CD8-positive, alpha-beta memory T cell (primary cell): ENCODE results near the gene KRTAP5-10. TPM values are rescaled to one million over a fixed set of nuclear protein-coding genes. Genes with fewer than 3 reads are reported as not detected.
"Not testable (repeated sequence)": the region's sequence is repeated elsewhere in the genome, so short reads cannot be mapped to it uniquely, and the experiment has no call there.

Experiments
- CTCF ChIA-PET: fragments of 350-600 bp; sonication (Branson Sonifier 250); formaldehyde crosslinking; loops from one replicate; lab custom pipeline; 2021; ENCODE audit warnings: antibody characterized with exemption; lab: Charles Lee
- POLR2A ChIA-PET: fragments of 350-600 bp; sonication (Branson Sonifier 250); formaldehyde crosslinking; loops from one replicate; lab custom pipeline; 2021; ENCODE audit warnings: antibody characterized with exemption; lab: Charles Lee
- DNase-seq, 5 donors: peaks; one replicate each; pipeline versions ENCODE4 v3.0.0 to v3.0.0-alpha.2; 2020 to 2022; ENCODE audit warnings: mixed read lengths in 1 of 5
- H3K27ac ChIP-seq: one replicate; pipeline ENCODE4 v1.7.0; 2013; ENCODE audit warnings: low read depth, mild to moderate bottlenecking, low read length, moderate library complexity
- H3K27me3 ChIP-seq: 2 replicates; pipeline ENCODE4 v1.7.0; 2013; ENCODE audit warnings: low read length, mild to moderate bottlenecking; ENCODE audit not compliant: insufficient read depth, poor library complexity, severe bottlenecking
- H3K36me3 ChIP-seq: 2 replicates; pipeline ENCODE4 v1.7.0; 2013; ENCODE audit warnings: mild to moderate bottlenecking, low read length, moderate library complexity; ENCODE audit not compliant: insufficient read depth
- H3K4me1 ChIP-seq: 2 replicates; pipeline ENCODE4 v1.7.0; 2013; ENCODE audit warnings: mild to moderate bottlenecking, low read length, moderate library complexity; ENCODE audit not compliant: insufficient read depth
- H3K4me3 ChIP-seq: 2 replicates; pipeline ENCODE4 v1.7.0; 2013; ENCODE audit warnings: mild to moderate bottlenecking, low read length
- H3K9me3 ChIP-seq: 2 replicates; pipeline ENCODE4 v1.7.0; 2013; ENCODE audit warnings: mild to moderate bottlenecking, low read length
- H3K27ac Mint-ChIP-seq, 8 donors: one replicate each; pipeline ENCODE4 v1.8.0; 2020 to 2021; ENCODE audit warnings: mixed read lengths in 8 of 8, mild to moderate bottlenecking in 6 of 8, inconsistent platforms in 3 of 8, moderate library complexity in 3 of 8
- H3K27me3 Mint-ChIP-seq, 2 donors: one replicate each; pipeline ENCODE4 v1.8.0; 2020 to 2021; ENCODE audit warnings: mixed read lengths in 2 of 2, mild to moderate bottlenecking in 1 of 2, moderate library complexity in 1 of 2
- H3K36me3 Mint-ChIP-seq, 3 donors: one replicate each; pipeline ENCODE4 v1.8.0; 2020 to 2021; ENCODE audit warnings: mixed read lengths in 3 of 3, inconsistent platforms in 1 of 3, mild to moderate bottlenecking in 1 of 3
- H3K4me1 Mint-ChIP-seq, 3 donors: one replicate each; pipeline ENCODE4 v1.8.0; 2020 to 2021; ENCODE audit warnings: mixed read lengths in 3 of 3, inconsistent platforms in 1 of 3, mild to moderate bottlenecking in 1 of 3
- H3K4me3 Mint-ChIP-seq, 7 donors: one replicate each; pipeline ENCODE4 v1.8.0; 2020 to 2021; ENCODE audit warnings: mixed read lengths in 7 of 7, mild to moderate bottlenecking in 6 of 7, moderate library complexity in 4 of 7, inconsistent platforms in 2 of 7
- H3K9me3 Mint-ChIP-seq, 5 donors: one replicate each; pipeline ENCODE4 v1.8.0; 2020 to 2022; ENCODE audit warnings: mixed read lengths in 5 of 5, mild to moderate bottlenecking in 3 of 5, moderate library complexity in 2 of 5, inconsistent platforms in 1 of 5
- polyA plus RNA-seq: library from polyadenylated mRNA; unstranded; fragments of 300-500 nt; fragmentation: Illumina TruSeq; gene quantifications from one replicate; pipeline ENCODE4 v1.2.3, GENCODE V29; 2021
- total RNA-seq, 2 experiments: library from RNA; stranded (reverse); gene quantifications; one replicate each; pipeline ENCODE4 v1.2.3, GENCODE V29; 2021

Gene KRTAP5-10
- total and polyA plus RNA-seq, 3 experiments from 2014 or later: not detected

DNA sequence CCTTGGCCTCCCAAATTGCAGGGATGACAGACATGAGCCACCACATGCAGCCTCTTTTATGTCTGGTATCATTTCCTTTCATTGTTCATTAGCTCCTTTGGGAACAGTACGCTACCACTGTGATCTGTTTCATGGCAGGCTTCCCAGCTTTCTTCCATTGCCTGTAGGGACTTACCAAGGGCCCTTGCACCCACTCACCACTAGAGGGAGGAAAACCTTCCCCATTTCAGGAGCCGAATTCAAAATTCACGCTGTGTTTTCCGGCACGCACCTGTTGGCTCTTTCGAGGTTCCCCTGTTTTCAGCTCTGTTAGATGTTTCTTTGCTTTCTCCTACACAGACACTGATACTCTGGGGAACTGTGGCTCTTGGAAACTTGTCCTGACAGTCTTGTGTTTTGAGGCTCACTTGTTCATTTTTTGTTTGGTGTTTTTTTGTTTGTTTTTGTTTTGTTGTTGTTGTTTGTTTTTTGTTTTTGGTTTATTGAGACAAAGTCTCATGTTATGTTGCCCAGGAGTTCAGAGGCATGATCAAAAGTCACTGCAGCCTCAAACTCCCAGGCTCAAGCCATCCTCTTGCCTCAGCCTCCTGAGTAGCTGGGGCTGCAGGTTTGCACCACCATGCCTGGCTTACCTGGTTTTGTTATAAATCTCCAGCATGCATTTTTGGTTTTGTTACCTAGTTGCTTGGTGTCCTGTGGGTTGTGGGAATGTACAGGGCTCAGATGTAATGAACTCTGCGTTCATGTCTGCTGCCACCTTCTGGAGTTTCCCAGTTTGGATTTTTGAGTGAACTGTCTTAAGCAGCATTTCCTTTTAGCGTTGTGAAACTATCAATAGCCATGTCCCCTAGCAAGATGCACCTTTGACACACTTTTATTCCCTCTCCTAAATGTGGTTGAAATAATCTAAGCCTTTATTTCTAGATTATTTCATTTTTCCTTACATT is 15.0 kb downstream of the KRTAP5-10 start:
- Mint-ChIP-seq H3K4me3 (no peak overlapping the region), H3K9me3 (no peaks in the 10 kb centered on the region), H3K36me3 (no peaks in the 10 kb centered on the region), H3K27ac (no peak overlapping the region), H3K27me3 (peaks cover 14 to 31% of the 10 kb centered on the region in 2 donors), H3K4me1 (peaks cover 5 to 10% (median 10%) of the 10 kb centered on the region in 3 donors)
- CTCF ChIA-PET: interaction anchor here (1.0 kb wide), 1 partner anchor 9 kb away, joined by 3 read pairs; no protein-coding TSS in a partner anchor
- Histone ChIP-seq H3K36me3 (no peaks in the 10 kb centered on the region), H3K27ac (no peak overlapping the region), H3K27me3 (no peaks in the 10 kb centered on the region), H3K9me3 (no peaks in the 10 kb centered on the region), H3K4me1 (no peaks in the 10 kb centered on the region), H3K4me3 (no peak overlapping the region)
- DNase-seq: no peak
- POLR2A ChIA-PET: no interaction called here

GRCh38 chr11:71581826-71582225 is 16.5 kb downstream of the KRTAP5-10 start:
- POLR2A ChIA-PET: no interaction called here
- DNase-seq: no peak
- Mint-ChIP-seq H3K9me3 (no peaks in the 10 kb centered on the region), H3K4me1 (peaks cover 5 to 10% (median 10%) of the 10 kb centered on the region in 3 donors), H3K36me3 (no peaks in the 10 kb centered on the region), H3K27ac (no peak overlapping the region), H3K27me3 (peaks cover 13 to 39% of the 10 kb centered on the region in 2 donors), H3K4me3 (no peak overlapping the region)
- H3K9me3 ChIP-seq: no peaks in the 10 kb centered on the region
- H3K4me3 ChIP-seq: no peak overlapping the region
- no peaks in the 10 kb centered on the region for H3K36me3 ChIP-seq
- H3K27ac ChIP-seq: no peak overlapping the region
- H3K4me1 ChIP-seq: no peaks in the 10 kb centered on the region
- CTCF ChIA-PET: no interaction called here
- H3K27me3 ChIP-seq: no peaks in the 10 kb centered on the region

- Histone ChIP-seq H3K36me3 (no peaks in the 10 kb centered on the region), H3K4me1 (no peaks in the 10 kb centered on the region), H3K4me3 (no peak within 1 kb of the TSS), H3K27me3 (no peaks in the 10 kb centered on the region), H3K9me3 (no peaks in the 10 kb centered on the region), H3K27ac (no peak within 1 kb of the TSS)
- no peak for DNase-seq
- no peaks in the 10 kb centered on the region for H3K9me3 Mint-ChIP-seq
- CTCF ChIA-PET: no interaction called here
- no peak within 1 kb of the TSS for H3K4me3 Mint-ChIP-seq
- H3K27me3 Mint-ChIP-seq: peaks cover 13 to 39% of the 10 kb centered on the region in 2 donors
- H3K4me1 Mint-ChIP-seq: peaks cover 5 to 10% (median 10%) of the 10 kb centered on the region in 3 donors
- H3K36me3 Mint-ChIP-seq: no peaks in the 10 kb centered on the region
- H3K27ac Mint-ChIP-seq: no peak within 1 kb of the TSS
- POLR2A ChIA-PET: no interaction called here
These were observed 17.0 kb downstream of the KRTAP5-10 start, which contains the start of gene KRTAP5-11 for GRCh38 chr11:71582309-71582895. Gene KRTAP5-11 (minus strand): TSS chr11:71582875. CDS start chr11:71582837, 38 bp downstream.

DNA sequence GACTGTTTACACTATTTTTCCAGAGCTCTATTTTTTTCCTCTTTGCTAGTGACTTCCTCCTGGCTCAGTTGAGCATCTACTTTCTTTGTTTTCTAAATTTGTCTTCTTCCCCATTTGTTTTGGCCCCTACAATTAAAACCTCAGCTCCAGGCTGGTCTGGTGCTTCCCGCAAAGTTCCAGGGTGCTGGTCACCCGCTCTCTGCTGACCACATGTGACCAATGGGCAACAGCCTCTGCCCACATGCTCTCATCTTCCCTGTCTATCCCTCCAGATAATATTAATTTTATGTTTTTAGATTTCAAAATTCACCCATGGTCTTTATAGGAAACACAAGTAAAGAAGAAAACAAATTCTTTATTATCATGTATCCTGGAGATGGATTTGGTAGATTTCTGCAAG is 17.6 kb downstream of the KRTAP5-10 start:
- peaks cover 13 to 39% of the 10 kb centered on the region in 2 donors for H3K27me3 Mint-ChIP-seq
- H3K4me3 ChIP-seq, DNase-seq, H3K4me1 ChIP-seq, H3K27me3 ChIP-seq, CTCF ChIA-PET, H3K9me3 Mint-ChIP-seq, H3K27ac Mint-ChIP-seq, H3K36me3 Mint-ChIP-seq, H3K4me3 Mint-ChIP-seq, H3K27ac ChIP-seq, H3K9me3 ChIP-seq, H3K36me3 ChIP-seq, POLR2A ChIA-PET: not testable (repeated sequence)
- H3K4me1 Mint-ChIP-seq: peaks cover 5 to 10% (median 10%) of the 10 kb centered on the region in 3 donors

DNA sequence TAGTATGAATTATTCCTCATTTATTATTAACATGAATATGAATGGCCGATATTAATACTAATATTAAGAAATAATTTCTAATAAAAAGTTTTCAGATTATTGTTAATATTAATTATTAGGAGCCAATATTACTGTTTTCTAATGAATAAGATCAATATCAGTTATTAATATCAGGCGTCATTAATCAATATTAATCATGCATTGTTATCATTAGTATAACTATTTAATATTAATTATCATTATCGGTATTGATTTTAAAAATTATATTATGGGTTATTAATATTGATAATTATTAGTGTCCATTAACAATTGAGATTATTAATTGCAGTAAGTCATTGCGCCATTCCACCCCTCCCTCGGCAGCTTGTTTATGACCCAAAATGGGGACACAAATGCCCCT is 20.3 kb downstream of the KRTAP5-10 start:
- DNase-seq, POLR2A ChIA-PET, H3K36me3 ChIP-seq, H3K27ac ChIP-seq, H3K27ac Mint-ChIP-seq, H3K4me3 Mint-ChIP-seq, H3K36me3 Mint-ChIP-seq, H3K4me3 ChIP-seq, H3K9me3 Mint-ChIP-seq, CTCF ChIA-PET, H3K4me1 ChIP-seq, H3K9me3 ChIP-seq, H3K27me3 ChIP-seq, H3K4me1 Mint-ChIP-seq: not testable (repeated sequence)
- H3K27me3 Mint-ChIP-seq: peaks cover 7 to 33% of the 10 kb centered on the region in 2 donors

DNA sequence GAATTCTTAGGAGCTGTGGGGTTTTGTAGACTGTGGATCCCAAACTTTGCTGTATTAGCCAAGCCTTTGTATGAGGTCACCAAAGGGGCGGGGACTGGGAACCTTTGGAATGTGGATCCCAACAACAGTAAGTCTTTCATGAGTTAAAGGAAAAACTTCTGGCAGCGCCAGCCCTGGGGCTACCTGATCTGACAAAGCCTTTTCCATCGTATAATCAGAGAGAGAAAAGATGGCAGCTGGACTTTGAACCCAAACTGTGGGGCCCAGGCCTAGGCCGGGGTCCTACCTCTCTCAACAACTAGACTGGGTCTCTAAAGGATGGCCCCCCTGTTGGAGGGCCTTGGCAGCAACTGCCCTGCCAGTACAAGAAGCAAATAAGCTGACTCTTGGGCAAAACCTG is 23.0 kb downstream of the KRTAP5-10 start:
- H3K27ac Mint-ChIP-seq, H3K36me3 ChIP-seq, H3K4me1 ChIP-seq, POLR2A ChIA-PET, H3K4me3 ChIP-seq, H3K4me1 Mint-ChIP-seq, H3K27me3 ChIP-seq, H3K36me3 Mint-ChIP-seq, H3K9me3 Mint-ChIP-seq, H3K27ac ChIP-seq, CTCF ChIA-PET, H3K9me3 ChIP-seq, DNase-seq, H3K4me3 Mint-ChIP-seq: not testable (repeated sequence)
- peaks cover 2 to 14% of the 10 kb centered on the region in 2 donors for H3K27me3 Mint-ChIP-seq

DNA sequence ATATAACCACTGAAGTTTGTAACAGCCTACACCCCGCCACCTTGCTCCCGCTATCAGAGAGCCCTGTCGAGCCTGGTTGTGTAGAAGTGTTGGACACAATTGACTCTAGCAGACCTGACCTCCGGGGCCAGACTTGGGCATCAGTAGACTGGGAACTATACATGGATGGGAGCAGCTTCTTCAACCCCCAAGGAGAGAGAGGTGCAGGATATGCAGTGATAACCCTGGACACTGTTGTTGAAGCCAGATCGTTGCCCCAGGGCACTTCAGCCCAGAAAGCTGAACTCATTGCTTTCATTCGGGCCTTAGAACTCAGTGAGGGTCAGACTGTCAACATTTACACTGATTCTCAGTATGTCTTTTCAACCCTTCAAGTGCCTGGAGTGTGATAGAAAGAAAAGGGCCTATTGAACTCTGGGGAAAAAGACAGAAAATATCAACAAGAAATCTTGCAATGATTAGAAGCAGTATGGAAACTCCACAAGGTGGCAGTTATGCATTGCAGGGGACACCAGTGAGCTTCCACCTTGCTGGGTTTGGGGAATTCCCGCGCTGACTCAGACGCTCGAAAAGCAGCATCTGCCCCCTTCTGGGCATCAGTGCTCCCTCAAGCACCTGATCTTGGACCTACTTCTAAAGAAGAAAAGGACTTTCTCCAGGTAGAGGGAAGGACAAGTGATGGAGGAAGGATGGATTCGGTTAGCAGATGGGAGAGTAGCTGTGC is 23.6 kb downstream of the KRTAP5-10 start:
- H3K4me3 Mint-ChIP-seq, POLR2A ChIA-PET, H3K27ac ChIP-seq, H3K36me3 Mint-ChIP-seq, H3K36me3 ChIP-seq, H3K4me3 ChIP-seq, H3K27me3 ChIP-seq, H3K9me3 Mint-ChIP-seq, H3K4me1 Mint-ChIP-seq, H3K9me3 ChIP-seq, H3K27ac Mint-ChIP-seq, CTCF ChIA-PET, H3K4me1 ChIP-seq: not testable (repeated sequence)
- peaks cover 2 to 14% of the 10 kb centered on the region in 2 donors for H3K27me3 Mint-ChIP-seq
- DNase-seq: peak in 1 of 5 donors; percentile 54

DNA sequence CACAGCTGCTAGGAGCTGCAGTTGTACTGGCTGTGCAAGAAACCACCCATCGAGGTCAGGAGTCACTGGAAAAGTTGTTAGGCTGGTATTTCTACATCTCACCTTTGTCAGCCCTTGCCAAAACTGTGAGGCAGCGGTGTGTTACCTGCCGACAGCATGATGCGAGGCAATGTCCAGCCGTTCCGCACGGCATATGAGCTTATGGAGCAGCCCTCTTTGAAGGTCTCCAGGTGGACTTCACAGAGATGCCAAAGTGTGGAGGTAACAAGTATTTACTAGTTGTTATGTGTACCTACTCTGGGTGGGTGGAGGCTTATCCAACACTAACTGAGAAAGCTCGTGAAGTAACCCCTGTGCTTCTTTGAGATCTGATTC is 24.2 kb downstream of the KRTAP5-10 start:
- H3K9me3 Mint-ChIP-seq, POLR2A ChIA-PET, H3K27me3 ChIP-seq, H3K4me3 ChIP-seq, H3K27ac ChIP-seq, H3K36me3 Mint-ChIP-seq, H3K36me3 ChIP-seq, DNase-seq, H3K4me1 Mint-ChIP-seq, H3K4me1 ChIP-seq, H3K4me3 Mint-ChIP-seq, H3K27ac Mint-ChIP-seq, CTCF ChIA-PET, H3K9me3 ChIP-seq: not testable (repeated sequence)
- H3K27me3 Mint-ChIP-seq: peaks cover 2 to 14% of the 10 kb centered on the region in 2 donors
